ENCODE data around the gene GALP.
"Not testable (repeated sequence)": the region's sequence is repeated elsewhere in the genome, so short reads cannot be mapped to it uniquely, and the experiment has no call there.

The GALP gene

GRCh38 chr19:56193981-56194640, 18.3 kb downstream of the GALP start:
- DNase-seq = no peak

DNA sequence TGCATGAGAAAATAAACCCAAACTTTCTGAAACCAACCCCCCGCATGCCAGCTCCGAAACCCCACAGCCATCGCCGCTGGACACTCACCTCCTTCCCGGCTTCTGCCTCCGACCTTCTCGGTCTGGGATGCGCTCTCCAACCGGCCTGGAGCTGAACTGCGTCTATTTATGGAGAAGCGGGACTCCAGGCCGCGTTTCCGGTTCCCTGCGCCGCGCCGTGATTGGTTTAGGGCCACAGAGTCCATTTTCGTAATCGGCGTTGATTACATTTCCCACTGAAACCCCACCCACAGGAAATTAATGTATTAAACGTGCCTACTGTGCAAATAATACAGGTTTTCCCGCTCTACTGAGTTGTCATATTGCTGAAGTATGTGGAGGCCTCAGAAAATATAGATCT, 21.8 kb downstream of the GALP start, which contains the start of gene ZSCAN5B:
Gene ZSCAN5B, minus strand, starts transcription at position 138 of the 400 bp plus-strand sequence. CDS start 4,731 bp downstream, outside the sequence.
- DNase-seq = not testable (repeated sequence)

DNA sequence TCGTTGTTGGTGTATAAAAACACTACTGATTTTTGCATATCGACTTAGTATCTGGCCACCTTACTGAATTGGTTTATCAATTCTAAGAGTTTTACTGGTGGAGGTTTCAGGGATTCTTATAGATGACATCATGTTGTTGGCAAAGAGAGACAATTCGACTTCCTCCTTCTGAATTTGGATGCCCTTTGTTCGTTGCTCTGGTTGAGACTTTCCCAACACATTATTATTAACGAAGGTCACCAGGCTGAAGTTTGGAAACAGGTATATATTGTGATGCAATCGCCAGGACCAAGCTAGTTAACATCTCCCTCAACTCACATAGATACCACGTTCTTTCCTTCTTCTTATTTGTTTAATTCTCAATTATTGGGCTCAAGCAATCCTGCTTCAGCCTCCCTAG, 23.9 kb downstream of the GALP start:
- DNase-seq = no peak

DNA sequence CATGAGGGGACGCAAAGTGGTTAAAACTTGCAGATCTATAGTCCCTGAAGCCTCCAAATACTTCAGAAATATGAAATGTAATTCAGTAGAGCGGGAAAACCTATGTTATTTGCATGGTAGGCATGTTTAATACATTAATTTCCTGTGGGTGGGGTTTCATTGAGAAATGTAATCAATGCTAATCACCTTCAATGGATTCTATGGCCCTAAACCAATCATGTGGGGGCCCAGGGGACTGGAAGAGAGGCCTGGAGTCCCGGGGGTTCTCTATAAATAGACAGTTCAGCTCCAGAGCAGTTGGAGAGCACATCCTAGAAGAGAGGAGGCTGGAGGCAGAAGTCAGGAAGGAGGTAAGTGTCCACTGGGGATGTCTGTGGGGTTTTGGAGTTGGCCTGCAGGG, 26.2 kb downstream of the GALP start, which contains the start of gene ZSCAN5C:
Gene ZSCAN5C, plus strand, starts transcription at position 301 of the 400 bp plus-strand sequence. CDS start 3,641 bp downstream, outside the sequence.
- DNase-seq = no peak

- DNase-seq = not testable (repeated sequence)
Measured at GRCh38 chr19:56207581-56207980, 31.8 kb downstream of the GALP start.

GRCh38 chr19:56209091-56209490, 33.3 kb downstream of the GALP start:
- no peak for DNase-seq

- DNase-seq = not testable (repeated sequence)
Measured at GRCh38 chr19:56210036-56210435, 34.2 kb downstream of the GALP start.

GRCh38 chr19:56211718-56212117, 35.9 kb downstream of the GALP start:
- DNase-seq = no peak

- DNase-seq = no peak
Measured at GRCh38 chr19:56217039-56217949, 41.5 kb downstream of the GALP start.

- no peak for DNase-seq
Measured at GRCh38 chr19:56218961-56219360, 43.2 kb downstream of the GALP start.

DNA sequence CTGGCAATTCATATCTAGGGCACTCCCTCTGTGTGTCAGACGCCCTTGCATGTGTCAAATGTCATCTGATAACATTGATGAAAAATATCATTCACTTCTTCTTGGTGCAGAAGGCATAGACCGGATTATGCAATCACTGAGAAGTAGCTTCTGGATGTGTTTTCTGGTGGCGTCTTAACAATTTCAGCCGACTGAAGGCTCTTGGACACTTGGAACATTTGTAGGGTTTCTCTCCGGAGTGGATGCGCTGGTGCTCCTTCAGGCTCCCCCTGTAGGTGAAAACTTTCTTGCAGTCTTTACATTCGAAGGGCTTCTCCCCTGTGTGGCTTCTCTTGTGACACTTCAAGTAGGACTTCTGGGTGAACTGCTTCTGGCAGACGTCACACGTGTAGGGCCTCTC, 45.6 kb downstream of the GALP start:
- not testable (repeated sequence) for DNase-seq

GRCh38 chr19:56221851-56222250, 46.0 kb downstream of the GALP start:
- DNase-seq = no peak

- DNase-seq = no peak
Measured at GRCh38 chr19:56222901-56223300, 47.1 kb downstream of the GALP start.

- no peak for DNase-seq
Measured at GRCh38 chr19:56223481-56223880, 47.7 kb downstream of the GALP start.
